ENCODE data around the gene SLC7A1.

DNA sequence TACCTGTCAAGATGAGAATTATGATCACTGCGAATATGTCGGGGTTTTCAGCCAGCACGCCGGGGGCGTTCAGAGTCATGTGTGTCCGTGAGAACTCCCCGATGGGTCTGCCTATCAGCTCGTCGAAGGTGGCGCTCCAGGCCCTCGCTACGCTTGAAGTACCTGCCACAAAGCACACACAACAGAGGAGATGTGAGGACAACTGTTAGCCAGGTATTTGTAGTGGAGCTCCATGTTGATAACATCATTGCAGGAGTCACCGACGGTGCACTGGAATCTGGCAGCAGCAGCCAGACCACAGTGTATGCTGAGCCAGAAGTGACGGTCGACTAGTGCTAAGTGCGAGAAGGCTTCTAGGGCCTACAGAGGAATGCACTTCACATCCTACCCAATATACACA, 62.7 kb downstream of the SLC7A1 start:
- TF ChIP-seq, protein P1, sequence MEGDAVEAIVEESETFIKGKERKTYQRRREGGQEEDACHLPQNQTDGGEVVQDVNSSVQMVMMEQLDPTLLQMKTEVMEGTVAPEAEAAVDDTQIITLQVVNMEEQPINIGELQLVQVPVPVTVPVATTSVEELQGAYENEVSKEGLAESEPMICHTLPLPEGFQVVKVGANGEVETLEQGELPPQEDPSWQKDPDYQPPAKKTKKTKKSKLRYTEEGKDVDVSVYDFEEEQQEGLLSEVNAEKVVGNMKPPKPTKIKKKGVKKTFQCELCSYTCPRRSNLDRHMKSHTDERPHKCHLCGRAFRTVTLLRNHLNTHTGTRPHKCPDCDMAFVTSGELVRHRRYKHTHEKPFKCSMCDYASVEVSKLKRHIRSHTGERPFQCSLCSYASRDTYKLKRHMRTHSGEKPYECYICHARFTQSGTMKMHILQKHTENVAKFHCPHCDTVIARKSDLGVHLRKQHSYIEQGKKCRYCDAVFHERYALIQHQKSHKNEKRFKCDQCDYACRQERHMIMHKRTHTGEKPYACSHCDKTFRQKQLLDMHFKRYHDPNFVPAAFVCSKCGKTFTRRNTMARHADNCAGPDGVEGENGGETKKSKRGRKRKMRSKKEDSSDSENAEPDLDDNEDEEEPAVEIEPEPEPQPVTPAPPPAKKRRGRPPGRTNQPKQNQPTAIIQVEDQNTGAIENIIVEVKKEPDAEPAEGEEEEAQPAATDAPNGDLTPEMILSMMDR (IDR thresholded peaks at IDR 0.05; ENCODE audit: insufficient read depth, low read length, poor library complexity, severe bottlenecking): no peak
- no peak for TF ChIP-seq EZH2phosphoT487 (conservative IDR thresholded peaks at IDR 0.05; ENCODE audit: low read length)
